VCaP (cell line): ENCODE data around the gene UBE2Z.

Experiments
- H3K27ac ChIP-seq: fragments of 450-650 bp; 2 replicates; pipeline ENCODE4 v1.5.1; 2017
- TF ChIP-seq, protein P1 (sequence below): fragments of 450-650 bp; conservative IDR thresholded peaks from 2 replicates; pipeline ENCODE4 v1.5.1; 2017; ENCODE audit warnings: mild to moderate bottlenecking, moderate library complexity

UBE2Z gene

DNA sequence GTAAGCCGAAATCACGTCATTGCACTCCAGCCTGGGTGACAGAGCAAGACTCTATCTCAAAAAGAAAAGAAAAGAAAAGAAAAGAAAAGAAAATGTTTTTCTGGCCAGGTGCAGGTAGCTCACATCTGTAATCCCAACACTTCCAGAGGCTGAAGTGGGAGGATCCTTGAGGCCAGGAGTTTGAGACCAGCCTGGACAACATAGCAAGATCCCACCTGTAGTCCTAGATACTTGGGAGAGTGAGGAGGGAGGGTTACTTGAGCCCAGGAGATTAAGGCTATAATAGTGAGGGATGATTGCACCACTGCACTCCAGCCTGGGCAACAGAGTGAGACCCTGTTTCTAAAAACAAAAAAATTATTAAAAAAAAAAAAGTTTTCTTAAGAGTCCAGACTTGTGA, 18.1 kb upstream of the UBE2Z start:
- H3K27ac ChIP-seq: no peak overlapping the region
- TF ChIP-seq, protein P1, sequence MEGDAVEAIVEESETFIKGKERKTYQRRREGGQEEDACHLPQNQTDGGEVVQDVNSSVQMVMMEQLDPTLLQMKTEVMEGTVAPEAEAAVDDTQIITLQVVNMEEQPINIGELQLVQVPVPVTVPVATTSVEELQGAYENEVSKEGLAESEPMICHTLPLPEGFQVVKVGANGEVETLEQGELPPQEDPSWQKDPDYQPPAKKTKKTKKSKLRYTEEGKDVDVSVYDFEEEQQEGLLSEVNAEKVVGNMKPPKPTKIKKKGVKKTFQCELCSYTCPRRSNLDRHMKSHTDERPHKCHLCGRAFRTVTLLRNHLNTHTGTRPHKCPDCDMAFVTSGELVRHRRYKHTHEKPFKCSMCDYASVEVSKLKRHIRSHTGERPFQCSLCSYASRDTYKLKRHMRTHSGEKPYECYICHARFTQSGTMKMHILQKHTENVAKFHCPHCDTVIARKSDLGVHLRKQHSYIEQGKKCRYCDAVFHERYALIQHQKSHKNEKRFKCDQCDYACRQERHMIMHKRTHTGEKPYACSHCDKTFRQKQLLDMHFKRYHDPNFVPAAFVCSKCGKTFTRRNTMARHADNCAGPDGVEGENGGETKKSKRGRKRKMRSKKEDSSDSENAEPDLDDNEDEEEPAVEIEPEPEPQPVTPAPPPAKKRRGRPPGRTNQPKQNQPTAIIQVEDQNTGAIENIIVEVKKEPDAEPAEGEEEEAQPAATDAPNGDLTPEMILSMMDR: no peak

DNA sequence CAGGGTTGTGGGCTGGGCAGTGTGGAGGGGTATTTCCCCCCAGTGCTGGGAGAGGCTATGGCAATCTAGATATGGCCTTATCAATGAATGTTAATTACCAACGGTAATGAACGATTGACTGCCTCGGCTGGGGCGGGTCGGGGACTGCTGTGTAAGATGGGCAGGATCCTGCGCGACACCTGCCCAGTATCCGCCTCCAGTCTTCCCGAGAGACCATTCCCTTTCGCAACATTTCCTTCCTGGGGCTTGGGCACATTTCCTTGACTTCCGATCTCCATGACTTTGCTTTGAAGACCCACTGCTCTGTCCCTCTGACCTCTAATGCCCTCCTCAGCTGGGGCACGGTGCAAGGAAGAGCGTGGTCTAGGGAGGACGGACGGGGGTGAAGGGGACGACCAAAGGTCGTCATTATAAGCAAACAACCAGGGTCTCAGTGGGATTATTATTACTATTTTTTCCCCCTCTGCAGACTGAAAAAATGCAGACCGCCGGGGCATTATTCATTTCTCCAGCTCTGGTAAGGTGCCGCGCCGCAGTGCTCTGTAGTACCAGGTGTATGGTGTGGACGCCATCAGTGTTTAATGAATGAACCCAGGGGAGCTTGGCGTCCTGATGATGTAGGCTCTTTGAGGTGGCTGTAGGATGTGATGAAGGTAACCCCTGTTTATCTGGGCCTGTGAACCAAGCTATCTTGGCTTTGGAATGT, 15.1 kb upstream of the UBE2Z start:
- peak overlapping the region; percentile 89 for H3K27ac ChIP-seq
- TF ChIP-seq, protein P1: no peak

DNA sequence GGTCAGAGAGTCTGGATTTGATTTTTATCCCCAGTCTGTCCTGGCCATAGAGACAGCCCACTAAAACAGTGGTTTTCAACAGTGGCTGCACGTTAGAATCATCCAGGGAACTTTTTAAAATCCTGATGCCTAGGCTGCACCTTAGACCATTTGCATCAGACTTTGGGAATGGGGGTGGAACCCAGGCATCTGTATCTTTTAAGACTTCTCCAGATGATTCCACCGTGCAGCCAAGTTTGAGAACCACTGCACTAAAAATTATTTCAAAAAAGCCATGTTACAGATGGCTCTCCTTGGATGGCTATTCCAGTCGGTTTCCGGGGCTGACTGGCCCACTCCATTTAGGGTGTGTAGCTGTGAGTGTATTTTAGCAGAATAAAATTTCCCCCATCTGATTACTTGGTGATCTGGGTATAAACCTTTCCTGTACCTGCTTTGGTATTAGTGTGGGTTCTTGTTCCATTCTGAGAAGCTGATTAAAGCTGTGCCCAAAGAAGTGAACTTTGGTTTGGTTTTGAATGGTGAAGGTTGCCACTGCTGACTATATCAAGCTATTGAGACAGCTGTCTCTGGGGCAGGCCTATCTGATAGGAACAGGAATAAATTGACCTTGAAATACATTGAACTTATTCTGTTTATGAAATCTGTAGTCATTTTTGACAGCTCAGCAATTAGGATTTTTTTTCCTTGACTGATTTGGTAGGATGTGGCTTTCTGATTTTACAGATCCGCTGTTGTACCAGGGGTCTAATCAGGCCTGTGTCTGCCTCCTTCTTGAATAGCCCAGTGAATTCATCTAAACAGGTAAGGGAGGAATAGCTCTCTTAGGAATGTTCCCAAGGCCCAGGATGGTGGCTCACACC, 14.3 kb upstream of the UBE2Z start:
- TF ChIP-seq, protein P1: no peak

DNA sequence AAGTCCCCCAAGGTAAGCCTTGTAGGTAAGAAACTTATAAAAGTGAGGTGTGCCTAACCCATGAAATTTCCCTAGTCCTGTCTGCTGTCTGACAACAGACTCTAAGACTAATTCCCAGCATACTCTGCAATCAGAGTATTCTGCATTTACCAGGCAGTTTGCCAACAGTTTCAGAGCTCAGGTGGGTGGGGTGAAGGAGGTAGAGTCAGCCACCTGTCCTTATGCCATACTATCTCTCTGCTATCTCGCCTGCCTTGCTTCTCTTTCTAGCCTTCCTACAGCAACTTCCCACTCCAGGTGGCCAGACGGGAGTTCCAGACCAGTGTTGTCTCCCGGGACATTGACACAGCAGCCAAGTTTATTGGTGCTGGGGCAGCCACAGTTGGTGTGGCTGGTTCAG, 13.3 kb upstream of the UBE2Z start:
- TF ChIP-seq, protein P1: no peak

More for the DNA sequence above, 14.3 kb upstream of the UBE2Z start:
- peak overlapping the region; percentile 89 for H3K27ac ChIP-seq

DNA sequence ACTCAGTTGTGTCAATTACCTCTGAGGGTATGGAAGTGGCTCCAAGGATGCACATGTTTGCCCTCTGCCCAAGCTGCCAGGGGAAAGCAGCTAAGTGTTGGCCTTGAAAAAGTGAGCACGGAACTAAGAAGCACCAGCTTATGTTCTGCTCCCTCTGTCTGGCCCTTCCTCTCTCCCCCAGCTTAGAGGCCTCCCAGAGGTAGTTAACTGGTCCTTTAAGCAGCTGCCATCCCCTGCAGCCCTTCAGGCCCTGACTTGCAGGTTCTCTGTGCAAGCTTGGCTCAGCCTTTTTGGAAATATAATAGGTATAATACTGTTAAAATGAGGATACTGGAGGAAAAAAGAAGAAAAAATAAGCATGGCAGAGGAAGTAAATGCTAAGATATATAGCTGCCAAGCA, 7.0 kb upstream of the UBE2Z start:
- TF ChIP-seq, protein P1: no peak
- no peak overlapping the region for H3K27ac ChIP-seq

More for the DNA sequence above, 13.3 kb upstream of the UBE2Z start:
- peak overlapping the region; percentile 89; the same call in 1 of the 2 replicates for H3K27ac ChIP-seq

DNA sequence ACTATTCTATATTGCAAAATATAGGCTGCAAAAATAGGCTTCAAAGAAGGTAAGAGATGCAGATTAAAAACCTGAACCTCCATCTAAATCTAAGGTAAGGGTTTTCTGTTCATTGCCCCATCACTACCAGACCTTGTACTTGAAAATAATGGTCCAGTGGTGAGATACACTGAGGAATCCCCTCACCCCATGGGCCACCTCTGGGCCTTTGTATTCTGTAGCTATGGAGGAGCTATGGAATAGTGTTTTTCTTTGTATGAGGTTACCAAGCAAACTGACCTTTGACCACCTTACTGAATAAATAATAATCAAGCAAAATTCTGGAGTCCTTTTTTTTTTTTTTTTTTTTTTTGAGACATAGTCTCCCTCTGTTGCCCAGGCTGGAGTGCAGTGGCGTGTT, 4.8 kb upstream of the UBE2Z start:
- TF ChIP-seq, protein P1: no peak
- no peak overlapping the region for H3K27ac ChIP-seq

DNA sequence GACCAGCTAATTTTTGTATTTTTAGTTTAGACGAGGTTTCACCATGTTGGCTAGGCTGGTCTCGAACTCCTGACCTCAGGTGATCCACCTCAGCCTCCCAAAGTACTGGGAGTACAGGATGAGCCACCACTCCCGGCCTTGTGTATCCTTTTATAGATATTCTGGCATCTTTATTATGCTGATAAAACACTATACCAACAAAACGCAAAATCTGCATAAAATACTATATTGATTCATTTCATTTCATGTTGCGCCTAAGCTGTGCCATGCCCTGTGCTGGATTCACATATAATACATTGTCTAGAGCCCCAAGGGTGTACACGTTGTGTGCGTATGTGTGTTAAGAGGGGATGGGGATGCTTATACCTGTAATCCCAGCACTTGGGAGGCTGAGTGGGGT, 3.8 kb upstream of the UBE2Z start:
- TF ChIP-seq, protein P1: no peak
- H3K27ac ChIP-seq: no peak overlapping the region
